GM18951 (cell line): ENCODE results near the gene SINHCAF.

Source experiments
- POLR2A ChIP-seq: IDR thresholded peaks from 4 replicates; pipeline ENCODE4 v1.6.1; 2011; ENCODE audit warnings: mild to moderate bottlenecking; ENCODE audit not compliant: insufficient read length, insufficient read depth; ENCODE audit errors: extremely low read depth
- in situ Hi-C: fragments of 300-500 bp; cut with MboI; formaldehyde crosslinking; loops from one replicate; pipeline ENCODE4 v1.12.0; 2022; ENCODE audit warnings: low sequenced_read_pairs, mixed read lengths, inconsistent platforms; ENCODE audit not compliant: unreplicated experiment

SINHCAF gene

DNA sequence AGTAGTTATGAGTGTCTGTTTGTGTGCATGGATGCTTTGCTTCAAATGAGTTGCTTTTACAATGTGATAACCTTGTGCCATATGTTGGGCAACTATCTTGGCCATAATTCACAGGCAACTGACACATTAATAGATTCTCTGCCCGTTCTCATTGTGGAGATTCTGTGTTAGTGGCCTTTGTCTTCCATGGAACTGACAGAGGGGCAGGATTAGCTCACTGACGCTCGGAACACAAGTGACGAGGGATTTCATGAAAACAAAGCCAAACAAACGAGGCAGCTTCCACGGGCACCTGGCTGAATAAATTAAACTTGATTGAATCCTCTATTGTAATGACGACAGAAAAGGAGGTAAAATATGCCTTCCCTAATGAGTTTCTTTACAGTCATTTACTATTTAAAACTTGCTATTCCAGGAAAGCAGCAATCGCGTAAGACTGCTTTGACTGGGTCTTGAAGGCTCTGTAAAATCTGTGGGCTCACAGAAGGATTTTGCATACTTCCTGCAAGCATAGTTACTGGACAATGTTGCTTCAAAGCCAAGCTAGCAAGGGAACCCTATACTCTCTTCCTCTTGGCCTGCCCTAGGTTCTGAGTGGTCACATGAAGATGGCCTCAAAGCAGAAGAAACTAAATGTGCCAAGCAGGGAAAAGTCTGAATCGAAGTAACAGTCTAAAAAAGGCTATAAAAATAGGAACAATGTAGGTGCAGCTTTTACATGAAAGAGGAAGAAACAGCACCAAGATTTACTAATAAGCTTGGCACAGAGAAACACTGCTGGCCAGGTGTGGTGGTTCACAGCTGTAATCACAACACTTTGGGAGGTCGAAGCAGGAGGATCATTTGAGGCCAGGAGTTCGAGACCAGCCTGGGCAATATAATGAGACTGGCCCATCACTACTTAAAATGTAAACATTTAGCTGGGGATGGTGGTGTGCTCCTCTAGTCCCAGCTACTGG, 28.1 kb upstream of the SINHCAF start:
- no peak for TF ChIP-seq POLR2A
- in situ Hi-C loops, result no loop called here

DNA sequence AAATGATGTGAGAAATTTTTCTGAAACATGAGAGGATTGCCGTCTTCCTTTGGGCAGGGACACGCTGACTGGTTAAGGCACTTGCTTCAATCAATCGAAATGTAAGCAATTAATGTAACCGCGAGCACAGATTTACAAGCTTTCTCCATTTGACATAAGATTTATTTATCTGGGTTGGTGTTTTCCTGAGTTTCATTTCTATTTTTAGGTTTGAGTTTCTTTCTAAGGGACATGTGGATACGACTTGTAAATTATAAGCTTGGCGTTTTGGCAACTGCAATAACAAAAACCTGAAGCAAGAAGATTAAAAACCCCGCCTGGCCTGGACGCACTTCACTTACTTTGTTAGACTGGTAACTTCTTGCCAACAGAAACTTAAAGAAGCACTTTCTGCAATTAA, 20.3 kb upstream of the SINHCAF start:
- in situ Hi-C loops, result no loop called here
- TF ChIP-seq POLR2A, result no peak

DNA sequence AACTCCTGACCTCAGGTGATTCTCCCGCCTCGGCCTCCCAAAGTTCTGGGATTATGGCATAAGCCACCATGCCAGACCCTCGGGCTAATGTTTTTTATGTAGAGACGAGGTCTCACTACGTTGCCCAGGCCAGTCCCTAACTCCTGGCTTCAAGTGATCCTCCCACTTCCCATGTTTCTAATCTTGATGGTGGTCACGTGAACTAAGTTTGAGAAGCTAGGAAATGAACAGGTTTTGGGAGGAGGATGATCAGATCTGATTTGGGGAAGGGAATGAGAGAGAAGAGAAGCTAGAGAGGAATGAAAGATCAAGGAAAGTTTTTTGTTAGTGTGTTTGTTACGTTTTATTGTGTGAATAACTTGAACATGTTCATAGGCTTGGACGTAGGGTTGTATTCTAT, 17.2 kb upstream of the SINHCAF start:
- no peak for TF ChIP-seq POLR2A
- in situ Hi-C loops, result no loop called here

DNA sequence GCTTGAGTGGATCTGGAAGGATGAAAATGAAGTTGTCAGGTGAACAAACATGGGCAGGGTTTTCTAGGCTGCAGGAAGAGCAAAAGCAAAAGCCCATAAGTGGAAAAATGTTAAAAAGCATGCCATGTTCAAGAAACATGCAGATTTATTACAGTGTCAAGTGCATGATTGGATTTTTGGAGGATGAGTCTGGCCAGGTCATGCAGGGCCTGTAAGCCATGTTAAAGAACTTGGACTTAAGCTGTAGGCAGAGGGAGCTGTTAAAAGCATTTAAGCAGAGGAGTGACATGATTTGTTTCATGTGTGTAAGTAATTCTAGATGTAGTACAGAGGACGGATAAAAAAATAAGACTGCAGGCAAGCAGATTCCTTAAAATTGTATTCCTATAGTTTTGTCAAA, 16.3 kb upstream of the SINHCAF start:
- TF ChIP-seq POLR2A, result no peak
- in situ Hi-C loops, result no loop called here

DNA sequence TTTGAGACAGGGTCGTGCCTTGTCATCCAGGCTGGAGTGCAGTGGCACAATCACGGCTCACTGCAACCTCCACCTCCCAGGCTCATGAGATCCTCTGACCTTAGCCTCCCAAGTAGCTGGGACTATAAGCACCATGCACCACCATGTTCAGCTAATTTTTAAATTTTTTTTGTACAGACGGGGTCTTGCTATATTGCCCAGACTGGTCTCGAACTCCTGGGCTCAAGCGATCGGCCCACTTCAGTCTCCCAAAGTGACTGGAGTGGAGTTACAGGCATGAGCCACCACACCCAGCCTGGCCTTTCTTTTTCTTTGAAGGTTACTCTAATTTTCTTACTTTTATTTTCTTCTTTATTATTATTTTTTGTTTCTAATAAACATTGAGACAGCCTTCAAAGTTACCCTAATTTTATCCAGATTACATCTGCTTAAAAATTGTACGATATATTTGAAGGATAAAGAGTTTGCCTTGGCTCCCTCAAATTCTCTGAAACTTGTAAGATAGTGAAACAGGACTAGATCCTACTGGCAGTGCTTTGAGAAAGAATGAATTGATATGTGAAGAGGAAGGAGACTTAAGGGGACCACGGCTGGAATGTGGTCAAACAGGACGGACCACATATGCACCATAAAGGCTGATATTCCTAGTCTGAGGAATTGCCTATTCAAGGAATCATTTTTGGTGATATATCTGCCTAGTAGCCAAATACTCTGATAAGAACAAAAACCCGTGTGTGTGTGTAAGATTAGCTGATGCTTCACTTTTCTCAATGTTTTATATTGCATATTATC, 14.1 kb upstream of the SINHCAF start:
- in situ Hi-C loops, result no loop called here
- no peak for TF ChIP-seq POLR2A

DNA sequence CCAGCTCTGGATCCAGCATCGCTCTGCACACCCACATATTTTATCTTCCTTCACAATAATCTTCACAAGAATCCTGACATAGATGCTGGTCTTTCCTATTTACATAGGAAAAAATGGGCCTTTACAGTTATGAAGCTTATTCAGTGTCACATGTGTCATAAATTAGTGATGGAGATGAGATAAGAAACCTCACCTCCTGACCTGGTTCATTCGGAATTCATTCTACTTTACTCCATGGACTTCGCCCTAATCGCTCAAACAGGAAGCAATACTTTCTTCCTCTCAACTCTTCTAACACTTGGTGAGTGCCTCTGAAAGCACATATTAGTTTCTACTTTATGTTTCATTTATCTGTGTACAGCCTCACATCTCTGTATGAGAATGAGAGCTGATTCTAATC, 12.0 kb upstream of the SINHCAF start:
- no peak for TF ChIP-seq POLR2A
- in situ Hi-C loops, result no loop called here

DNA sequence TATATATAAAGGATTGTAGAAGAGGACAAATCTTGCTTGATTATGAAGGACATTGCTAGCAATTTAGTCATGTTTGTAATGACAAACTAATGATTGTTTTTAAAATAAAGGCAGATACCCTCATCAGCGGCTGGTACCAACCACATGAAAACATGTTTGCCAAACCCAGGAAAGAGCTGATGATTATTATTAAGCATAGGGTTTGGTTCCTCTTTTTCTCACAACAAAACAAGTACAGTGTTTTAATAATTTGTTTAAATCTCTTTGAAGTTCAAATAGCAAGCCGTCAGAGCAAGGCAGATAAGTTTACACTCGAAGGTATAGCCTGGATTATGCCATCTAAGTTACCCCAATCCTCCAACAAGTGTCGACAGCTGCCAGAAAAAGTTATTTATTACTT, 5.3 kb upstream of the SINHCAF start:
- no peak for TF ChIP-seq POLR2A
- in situ Hi-C loops, result no loop called here

DNA sequence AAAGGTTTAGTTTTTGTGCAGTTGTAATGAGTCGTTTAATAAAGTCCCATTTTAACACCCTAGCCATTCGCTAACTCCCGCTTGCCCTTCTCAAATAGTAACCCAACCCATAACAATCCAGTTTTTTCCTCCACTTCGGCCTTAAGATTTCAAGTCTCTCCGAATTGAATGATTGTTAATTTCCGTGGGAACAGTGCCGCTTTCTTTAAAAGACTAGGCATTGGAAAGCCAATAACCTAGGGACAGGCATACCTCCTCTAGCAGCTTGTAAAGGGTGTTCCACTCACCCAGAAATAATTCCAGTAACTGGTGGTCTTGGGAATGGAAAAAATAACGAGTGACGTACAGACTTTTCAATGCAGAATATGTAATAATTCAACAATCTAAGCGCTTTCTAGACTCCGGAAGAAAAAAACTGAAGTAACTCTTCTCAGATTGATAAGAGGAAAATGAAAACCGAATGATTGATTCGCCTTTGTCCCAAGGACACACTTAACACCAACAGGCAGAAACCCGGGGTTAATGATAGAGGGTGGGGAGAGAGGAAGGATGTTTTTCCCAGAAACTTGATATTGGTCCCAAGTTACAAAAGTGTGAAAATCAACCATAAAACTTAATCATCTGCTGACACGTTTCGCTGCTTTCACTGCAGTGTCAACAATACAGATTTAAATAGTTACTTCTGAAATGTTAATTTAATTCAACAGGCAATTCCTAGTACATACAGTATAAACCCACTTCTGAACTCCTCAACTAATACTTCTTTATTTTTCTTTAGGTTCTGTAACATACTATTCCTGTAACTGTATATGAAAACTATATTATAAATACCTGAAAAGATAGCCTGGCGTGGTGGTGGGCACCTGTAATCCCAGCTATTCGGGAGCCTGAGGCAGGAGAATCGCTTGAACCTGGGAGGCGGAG, 1.0 kb upstream of the SINHCAF start:
- TF ChIP-seq POLR2A, result no peak
- in situ Hi-C loops, result no loop called here

DNA sequence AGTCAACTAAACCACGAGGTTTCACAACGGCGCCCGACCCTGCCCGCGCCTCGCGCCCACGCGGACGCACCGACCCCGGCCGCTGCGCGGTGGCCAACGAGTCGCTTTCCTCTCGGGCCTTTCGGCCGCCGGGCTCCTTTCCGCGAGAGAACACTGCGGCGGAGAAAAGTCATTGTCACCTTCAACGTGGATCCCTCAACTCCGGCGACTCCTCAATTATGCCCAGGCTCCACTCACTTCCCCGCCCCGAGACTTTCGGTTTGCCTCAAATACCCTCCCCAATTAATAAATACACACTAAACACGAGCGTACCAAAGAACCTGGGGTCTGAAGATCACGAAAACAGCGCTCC, 450 bp downstream of the SINHCAF start:
- TF ChIP-seq POLR2A, result no peak
- in situ Hi-C loops, result no loop called here

DNA sequence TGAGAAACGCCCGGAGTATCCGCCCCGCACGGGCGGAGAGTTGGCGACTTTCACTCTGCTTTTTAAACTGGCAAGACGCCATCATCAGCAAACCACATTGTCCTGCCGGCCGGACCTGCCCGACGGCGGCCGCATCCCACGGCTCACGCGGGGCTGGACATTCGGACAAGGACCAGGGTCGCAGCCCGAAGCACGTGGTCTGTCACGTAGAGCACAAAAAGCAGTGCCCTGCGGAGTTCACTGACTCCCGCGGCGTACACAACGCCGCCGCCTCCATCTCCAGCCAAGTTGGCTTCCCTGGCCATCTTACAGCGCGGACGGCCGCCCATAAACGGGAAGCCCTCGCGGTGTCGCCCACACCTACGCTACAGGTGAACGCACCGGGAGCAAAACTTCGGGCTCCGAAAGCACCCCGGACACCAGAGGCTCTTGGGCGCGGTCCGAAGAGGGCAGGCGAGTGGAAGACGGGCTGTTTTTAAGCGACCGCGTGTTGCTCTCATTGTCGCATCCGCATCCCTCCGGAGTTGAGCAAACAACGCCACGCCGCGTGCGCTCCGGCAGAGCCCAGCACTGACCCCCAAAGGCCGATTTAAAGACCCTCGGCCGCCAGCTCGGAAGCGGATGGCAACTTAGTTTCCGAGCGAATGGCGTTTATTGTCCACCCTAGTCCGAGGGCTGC, 966 bp downstream of the SINHCAF start:
- in situ Hi-C loops, result no loop called here
- no peak for TF ChIP-seq POLR2A

DNA sequence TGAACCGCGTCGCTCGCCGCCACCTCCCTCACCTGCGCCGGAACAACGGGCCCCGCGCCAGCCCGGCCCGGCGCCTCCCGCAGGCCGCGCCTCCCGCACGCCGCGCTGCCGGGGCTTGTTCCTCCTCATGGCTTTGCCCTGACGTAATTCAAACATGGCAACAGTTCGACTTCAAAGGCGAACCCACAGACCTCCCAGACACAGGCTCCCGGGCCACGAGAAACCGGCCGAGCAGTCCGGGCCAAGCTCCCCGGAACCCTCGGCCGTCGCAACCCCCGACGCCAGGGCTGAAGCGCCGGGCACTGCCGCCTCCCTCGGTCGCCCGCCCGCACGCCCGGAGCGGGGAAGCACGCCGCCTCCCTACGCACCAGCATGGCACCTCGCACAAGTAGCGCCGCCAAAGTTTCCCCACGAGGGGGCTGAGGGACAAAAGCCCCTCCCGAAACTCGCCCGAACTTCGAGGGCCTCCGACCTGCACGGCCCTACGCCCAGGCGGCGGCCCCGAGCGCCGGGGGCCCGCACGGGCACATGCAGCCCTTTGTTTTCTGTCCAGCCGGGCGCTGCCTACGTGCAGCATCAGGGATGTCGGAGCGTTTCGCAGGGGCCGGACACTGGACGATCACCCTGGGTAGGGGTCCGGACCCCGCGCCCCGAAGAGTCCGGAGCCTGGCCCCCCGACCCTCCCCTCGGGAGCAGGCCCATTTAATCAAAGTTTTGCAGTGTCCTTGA, 1.7 kb downstream of the SINHCAF start:
- in situ Hi-C loops, result no loop called here
- TF ChIP-seq POLR2A, result peak; percentile 15
